OCI-LY1 (cell line): Measurements from ENCODE around the gene FBRSL1.

Experiments
- H2AFZ ChIP-seq: fragments of 200-600 bp; sonication (generic), shearing (Covaris generic); 2 replicates; pipeline ENCODE4 v1.6.0; 2014; ENCODE audit warnings: antibody characterized with exemption, mild to moderate bottlenecking, low read length
- H3F3A ChIP-seq: fragments of 200-600 bp; sonication (generic), shearing (Covaris generic); 2 replicates; pipeline ENCODE4 v1.6.0; 2014; ENCODE audit warnings: mild to moderate bottlenecking, antibody characterized with exemption, low read length, moderate library complexity; ENCODE audit not compliant: insufficient read depth
- H3K27ac ChIP-seq: fragments of 200-600 bp; sonication (generic); 2 replicates; pipeline ENCODE4 v1.5.1; 2014; ENCODE audit warnings: low read length, mixed run types, mild to moderate bottlenecking, low read depth; ENCODE audit not compliant: poor library complexity, severe bottlenecking
- H3K27me3 ChIP-seq: fragments of 200-600 bp; sonication (generic); 2 replicates; pipeline ENCODE4 v1.6.0; 2014; ENCODE audit warnings: antibody characterized with exemption, mild to moderate bottlenecking, low read length, moderate library complexity; ENCODE audit not compliant: insufficient read depth
- H3K36me3 ChIP-seq: fragments of 200-600 bp; sonication (generic); 2 replicates; pipeline ENCODE4 v1.6.1; 2014; ENCODE audit warnings: mild to moderate bottlenecking, antibody characterized with exemption, low read length, moderate library complexity, mixed read lengths; ENCODE audit not compliant: insufficient read depth
- H3K4me1 ChIP-seq: fragments of 200-600 bp; sonication (generic); 2 replicates; pipeline ENCODE4 v1.5.1; 2014; ENCODE audit warnings: mild to moderate bottlenecking, low read length, moderate library complexity; ENCODE audit not compliant: insufficient read depth, severe bottlenecking
- H3K4me2 ChIP-seq: fragments of 200-600 bp; sonication (generic), shearing (Covaris generic); 2 replicates; pipeline ENCODE4 v1.6.1; 2014; ENCODE audit warnings: low read length
- H3K4me3 ChIP-seq: fragments of 200-600 bp; sonication (generic); 2 replicates; pipeline ENCODE4 v1.5.1; 2014; ENCODE audit warnings: low read length, low read depth, mild to moderate bottlenecking, mixed read lengths; ENCODE audit not compliant: poor library complexity, severe bottlenecking
- H3K79me2 ChIP-seq: fragments of 200-600 bp; shearing (Covaris generic); 2 replicates; pipeline ENCODE4 v1.6.1; 2016; ENCODE audit warnings: mixed run types, low read length, mixed read lengths; ENCODE audit not compliant: insufficient read depth
- H3K9ac ChIP-seq: fragments of 200-600 bp; sonication (generic), shearing (Covaris generic); 2 replicates; pipeline ENCODE4 v1.6.1; 2014; ENCODE audit warnings: mild to moderate bottlenecking, low read length, mixed read lengths
- H3K9me2 ChIP-seq: fragments of 200-600 bp; sonication (generic), shearing (Covaris generic); 2 replicates; pipeline ENCODE4 v1.6.1; 2014; ENCODE audit warnings: low read depth, mild to moderate bottlenecking, low read length, mixed read lengths
- H3K9me3 ChIP-seq: fragments of 200-600 bp; shearing (Covaris generic); 2 replicates; pipeline ENCODE4 v1.6.1; 2014; ENCODE audit warnings: low read length, mixed read lengths
- H4K20me1 ChIP-seq: fragments of 200-600 bp; sonication (generic), shearing (Covaris generic); 2 replicates; pipeline ENCODE4 v1.6.0; 2016; ENCODE audit warnings: mild to moderate bottlenecking, low read length; ENCODE audit not compliant: insufficient read depth
- EZH2 ChIP-seq: fragments of 200-600 bp; sonication (generic), shearing (Covaris generic); IDR thresholded peaks from 2 replicates; pipeline ENCODE4 v1.8.0; 2017; ENCODE audit warnings: borderline replicate concordance, mixed run types, mild to moderate bottlenecking, antibody characterized with exemption, low read length, moderate library complexity, mixed read lengths
- TF ChIP-seq, protein P1 (sequence below): fragments of 200-600 bp; sonication (generic), shearing (Covaris generic); IDR thresholded peaks from 2 replicates; pipeline ENCODE4 v1.5.1; 2017; ENCODE audit warnings: mild to moderate bottlenecking, antibody characterized with exemption, low read length, moderate library complexity, mixed read lengths

The FBRSL1 gene

DNA sequence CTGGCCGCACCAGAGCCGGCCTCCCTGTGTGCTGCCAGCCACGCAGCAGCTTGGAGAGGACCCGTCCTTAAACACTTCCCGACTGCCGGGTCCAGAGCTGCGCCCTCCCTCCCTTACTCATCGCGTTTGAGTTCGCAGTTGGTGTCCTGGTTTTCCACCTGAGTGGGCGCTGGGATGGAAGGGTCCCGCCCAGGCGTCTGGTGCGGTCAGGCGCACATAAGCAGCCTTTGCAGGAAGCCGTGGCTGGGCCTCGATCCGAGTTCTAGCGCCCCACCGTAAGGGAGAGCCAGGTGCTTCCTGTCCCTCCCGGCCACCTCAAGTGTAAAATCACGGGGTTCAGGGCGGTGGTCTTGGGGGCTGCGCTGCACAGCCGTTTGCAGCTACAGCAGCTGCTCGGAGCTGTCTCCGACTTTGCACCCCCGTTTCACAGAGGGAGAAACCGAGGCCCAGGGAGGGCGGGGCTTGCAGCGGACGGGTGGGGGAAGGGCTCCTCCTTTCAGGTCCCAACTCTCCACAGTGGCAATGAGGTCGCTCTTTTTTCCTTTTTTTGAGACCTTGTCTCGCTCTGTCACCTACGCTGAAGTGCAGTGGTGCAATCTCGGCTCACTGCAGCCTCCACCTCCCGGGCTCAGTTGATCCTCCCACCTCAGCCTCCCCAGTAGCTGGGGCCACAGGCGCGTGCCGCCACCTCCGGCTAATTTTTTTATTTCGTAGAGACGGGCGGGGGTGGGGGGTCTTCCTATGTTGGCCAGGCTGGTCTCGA lies 69.1 kb downstream of the FBRSL1 start:
- H3K79me2 ChIP-seq, result no peaks in the 10 kb centered on the region
- peaks cover 13% of the 10 kb centered on the region for H3K4me1 ChIP-seq
- peak overlapping the region; percentile 46 for H3K4me3 ChIP-seq
- H3K4me2 ChIP-seq, result peak overlapping the region; percentile 48; the same call in 1 of the 2 replicates
- H3K9me3 ChIP-seq, result no peaks in the 10 kb centered on the region
- H3F3A ChIP-seq, result no peaks in the 10 kb centered on the region
- no peaks in the 10 kb centered on the region; the same call in 1 of the 2 replicates for H3K27me3 ChIP-seq
- no peaks in the 10 kb centered on the region for H3K36me3 ChIP-seq
- H3K27ac ChIP-seq, result no peak overlapping the region
- H4K20me1 ChIP-seq, result no peaks in the 10 kb centered on the region
- TF ChIP-seq, protein P1, sequence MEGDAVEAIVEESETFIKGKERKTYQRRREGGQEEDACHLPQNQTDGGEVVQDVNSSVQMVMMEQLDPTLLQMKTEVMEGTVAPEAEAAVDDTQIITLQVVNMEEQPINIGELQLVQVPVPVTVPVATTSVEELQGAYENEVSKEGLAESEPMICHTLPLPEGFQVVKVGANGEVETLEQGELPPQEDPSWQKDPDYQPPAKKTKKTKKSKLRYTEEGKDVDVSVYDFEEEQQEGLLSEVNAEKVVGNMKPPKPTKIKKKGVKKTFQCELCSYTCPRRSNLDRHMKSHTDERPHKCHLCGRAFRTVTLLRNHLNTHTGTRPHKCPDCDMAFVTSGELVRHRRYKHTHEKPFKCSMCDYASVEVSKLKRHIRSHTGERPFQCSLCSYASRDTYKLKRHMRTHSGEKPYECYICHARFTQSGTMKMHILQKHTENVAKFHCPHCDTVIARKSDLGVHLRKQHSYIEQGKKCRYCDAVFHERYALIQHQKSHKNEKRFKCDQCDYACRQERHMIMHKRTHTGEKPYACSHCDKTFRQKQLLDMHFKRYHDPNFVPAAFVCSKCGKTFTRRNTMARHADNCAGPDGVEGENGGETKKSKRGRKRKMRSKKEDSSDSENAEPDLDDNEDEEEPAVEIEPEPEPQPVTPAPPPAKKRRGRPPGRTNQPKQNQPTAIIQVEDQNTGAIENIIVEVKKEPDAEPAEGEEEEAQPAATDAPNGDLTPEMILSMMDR, result no peak
- no peak for TF ChIP-seq EZH2
- H3K9me2 ChIP-seq, result no peaks in the 10 kb centered on the region
- no peak overlapping the region for H3K9ac ChIP-seq
- H2AFZ ChIP-seq, result no peak overlapping the region

DNA sequence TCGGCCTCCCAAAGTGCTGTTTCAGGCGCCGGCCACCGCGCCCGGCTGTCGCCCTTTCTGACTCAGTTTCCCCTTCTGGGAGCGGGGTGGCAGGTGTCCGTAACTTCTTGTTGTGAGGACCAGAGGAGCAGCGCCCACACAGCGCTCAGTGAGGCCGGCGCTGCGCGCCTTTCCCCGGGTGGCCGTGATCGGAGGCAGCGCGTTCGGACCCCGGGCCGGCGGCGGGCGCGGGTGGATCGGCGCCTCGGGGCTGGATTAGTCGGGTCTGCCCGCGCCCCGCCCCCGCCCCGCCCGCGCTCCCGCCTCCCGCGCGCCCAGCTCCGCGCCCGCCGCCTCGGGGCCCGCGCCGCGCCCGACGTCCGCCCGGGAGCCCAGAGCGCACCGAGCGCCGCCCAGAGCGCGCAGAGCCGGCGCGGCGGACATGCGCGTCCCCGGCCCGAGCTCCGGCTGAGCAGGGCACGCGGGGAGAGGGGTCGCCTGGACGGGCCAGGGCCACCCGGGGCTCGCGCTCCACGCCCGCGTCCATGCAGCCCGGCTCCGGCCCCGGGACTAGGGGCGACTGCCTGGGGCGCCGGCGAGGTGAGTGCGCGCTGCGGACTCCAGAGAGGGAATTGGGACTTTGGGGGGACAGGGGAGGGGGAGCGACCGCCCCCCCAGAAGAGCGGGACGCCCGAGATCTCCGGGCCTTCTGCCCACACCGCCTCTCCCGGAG lies 69.9 kb downstream of the FBRSL1 start:
- no peak overlapping the region for H3K27ac ChIP-seq
- H3K9ac ChIP-seq, result peak overlapping the region; percentile 42; the same call in 1 of the 2 replicates
- no peak overlapping the region for H2AFZ ChIP-seq

DNA sequence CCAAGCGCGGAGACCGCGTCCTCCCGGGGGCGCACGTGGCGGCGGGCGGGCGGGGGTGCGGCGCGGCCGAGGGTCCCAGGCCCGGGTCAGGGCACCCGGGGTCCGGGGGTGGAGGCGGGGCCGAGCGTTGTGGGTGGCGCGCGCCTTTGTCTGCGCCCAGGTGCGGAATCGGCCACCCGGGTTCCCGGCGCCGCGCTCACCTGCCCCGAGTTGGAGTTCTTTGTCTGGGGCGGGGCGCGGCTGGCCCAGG lies 70.3 kb downstream of the FBRSL1 start:
- TF ChIP-seq, protein P1, result no peak
- no peak for TF ChIP-seq EZH2
- Histone ChIP-seq H2AFZ (no peak overlapping the region), H3F3A (no peaks in the 10 kb centered on the region), H3K27me3 (no peaks in the 10 kb centered on the region; the same call in 1 of the 2 replicates), H4K20me1 (no peaks in the 10 kb centered on the region), H3K4me1 (peaks cover 13% of the 10 kb centered on the region), H3K9me2 (no peaks in the 10 kb centered on the region), H3K79me2 (no peaks in the 10 kb centered on the region), H3K36me3 (no peaks in the 10 kb centered on the region), H3K4me2 (peak overlapping the region; percentile 74), H3K4me3 (peak overlapping the region; percentile 62), H3K9me3 (no peaks in the 10 kb centered on the region), H3K9ac (peak overlapping the region; percentile 42; the same call in 1 of the 2 replicates), H3K27ac (no peak overlapping the region)

More for the DNA sequence above, 69.9 kb downstream of the FBRSL1 start:
- Histone ChIP-seq H4K20me1 (no peaks in the 10 kb centered on the region), H3K27me3 (no peaks in the 10 kb centered on the region; the same call in 1 of the 2 replicates), H3K79me2 (no peaks in the 10 kb centered on the region), H3F3A (no peaks in the 10 kb centered on the region), H3K36me3 (no peaks in the 10 kb centered on the region), H3K9me2 (no peaks in the 10 kb centered on the region), H3K4me3 (peak overlapping the region; percentile 62), H3K9me3 (no peaks in the 10 kb centered on the region), H3K4me1 (peaks cover 13% of the 10 kb centered on the region), H3K4me2 (peak overlapping the region; percentile 74)
- TF ChIP-seq EZH2, result no peak
